Measurements from ENCODE around the gene PGBD5.

Gene PGBD5

DNA sequence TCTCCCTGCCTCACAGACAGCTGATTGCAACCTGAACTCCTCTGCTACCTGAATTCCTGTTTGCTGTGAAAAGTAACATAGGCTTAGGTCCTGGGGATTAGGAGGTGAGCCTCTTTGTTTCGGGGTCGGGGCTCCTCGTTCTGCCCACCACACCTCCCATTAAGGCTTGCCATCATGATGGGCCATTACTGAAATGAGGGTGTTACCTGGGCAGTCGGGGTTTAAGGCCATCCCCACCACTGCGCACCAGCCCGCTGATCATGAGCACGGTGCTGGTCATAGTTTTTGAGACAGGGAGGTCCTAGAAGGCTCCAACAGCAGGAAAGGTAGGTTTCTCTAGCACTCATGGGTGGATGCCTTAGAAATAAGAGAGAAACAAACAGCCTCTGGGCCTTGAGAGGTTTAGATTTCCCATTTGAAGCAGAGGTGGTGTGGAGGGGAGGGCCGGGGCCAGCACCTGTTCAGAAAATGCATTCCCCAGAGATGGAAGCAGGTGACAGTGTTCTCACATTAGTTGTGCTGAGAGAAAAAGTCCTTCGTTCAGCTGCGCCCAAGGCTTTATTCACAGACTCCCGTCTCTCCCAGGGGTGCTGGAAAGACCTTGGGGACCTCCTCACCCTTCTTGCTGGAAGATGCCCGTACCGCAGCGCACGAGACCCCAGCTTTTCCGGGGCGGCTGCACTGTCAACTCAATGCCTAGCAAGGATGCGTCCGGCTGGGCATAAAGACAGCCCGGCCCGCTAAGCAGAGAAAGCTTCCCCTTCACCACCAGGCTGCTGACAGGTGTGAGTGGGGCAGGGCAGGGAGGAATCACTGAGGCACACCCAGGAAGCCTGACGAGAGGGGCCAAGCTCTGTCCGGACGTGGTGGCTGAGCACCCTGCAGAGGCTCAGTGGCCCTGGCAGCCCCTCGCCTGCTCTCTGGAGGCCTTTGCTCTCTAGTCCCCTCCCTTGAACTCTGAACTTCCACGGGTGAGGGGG, 125.5 kb downstream of the PGBD5 start:
- no peak for DNase-seq (ENCODE audit: low read depth in 2 of 2)

DNA sequence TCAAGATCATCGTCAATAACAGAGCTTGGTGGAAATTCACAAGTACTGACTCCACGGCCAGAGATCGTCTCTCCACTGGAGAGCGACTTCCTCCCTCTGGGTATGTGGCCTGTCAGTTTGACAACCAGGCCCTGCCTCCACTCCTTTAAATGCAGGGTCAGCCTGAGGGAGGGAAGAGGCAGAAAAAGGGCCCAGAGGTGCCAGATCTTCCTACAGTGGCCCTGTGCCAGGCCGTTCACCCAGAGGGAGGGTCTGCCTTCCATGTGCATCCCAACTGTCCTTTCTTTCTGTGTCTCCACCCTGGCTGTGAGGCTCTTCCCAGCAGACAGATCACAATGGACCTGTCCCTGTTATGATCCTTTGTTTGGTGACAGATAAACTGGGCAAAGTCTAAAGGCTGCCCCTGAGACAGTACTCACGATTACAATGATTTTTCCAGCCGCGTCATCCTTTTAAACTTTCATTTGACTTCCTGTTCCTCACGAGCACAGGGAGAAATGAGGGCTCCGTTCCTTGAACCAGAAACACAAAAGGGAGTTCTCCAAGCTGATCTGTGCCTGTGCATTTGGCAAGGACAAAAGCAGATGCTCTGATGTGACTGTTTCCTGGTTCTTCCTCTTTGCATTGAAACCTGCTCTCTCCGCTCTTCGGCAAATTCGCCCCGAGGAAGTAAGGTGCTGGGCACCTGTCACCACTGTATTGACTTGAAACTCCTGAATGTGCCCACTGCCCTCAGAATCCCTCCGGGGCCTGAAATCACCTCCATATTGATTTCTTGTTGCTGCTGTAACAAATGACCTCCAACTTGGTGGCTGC, 126.7 kb downstream of the PGBD5 start:
- DNase-seq (ENCODE audit: low read depth in 2 of 2): no peak

DNA sequence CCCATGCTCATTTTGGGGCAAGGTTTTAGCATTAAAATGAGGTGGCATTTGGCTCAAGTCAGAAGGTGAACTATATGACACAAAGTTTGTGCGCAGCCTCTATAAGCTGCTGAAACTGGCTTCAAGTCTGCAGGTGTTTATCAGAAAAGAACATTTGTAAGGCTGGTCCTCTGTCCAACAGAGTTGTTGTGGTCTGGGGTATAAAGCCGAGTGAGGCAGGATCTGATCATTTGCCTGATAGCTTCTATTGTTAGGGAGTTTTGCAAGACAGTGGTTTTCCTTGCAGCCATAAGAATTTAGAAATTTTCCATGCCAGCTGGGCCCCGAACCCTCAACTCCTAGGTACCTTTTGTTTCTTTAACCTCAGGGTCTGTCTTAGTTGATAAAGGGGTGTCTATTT, 130.8 kb downstream of the PGBD5 start:
- DNase-seq (ENCODE audit: low read depth in 2 of 2): no peak

DNA sequence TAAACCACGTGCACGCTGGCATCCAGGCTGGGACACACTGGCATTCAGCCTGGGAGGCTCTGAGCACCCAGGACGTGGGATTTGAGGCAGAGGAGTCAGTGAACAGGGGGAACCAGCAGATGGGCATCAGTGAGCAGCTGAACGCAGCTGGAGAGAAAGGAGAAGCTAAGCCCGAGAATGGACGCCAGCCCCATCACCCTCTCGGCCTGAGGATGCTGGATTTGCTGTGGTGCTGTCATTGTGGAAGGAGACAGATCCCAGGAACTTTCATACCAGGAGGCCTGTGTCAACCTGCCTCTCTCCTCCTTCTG, 132.8 kb downstream of the PGBD5 start:
- DNase-seq (ENCODE audit: low read depth in 2 of 2): no peak

DNA sequence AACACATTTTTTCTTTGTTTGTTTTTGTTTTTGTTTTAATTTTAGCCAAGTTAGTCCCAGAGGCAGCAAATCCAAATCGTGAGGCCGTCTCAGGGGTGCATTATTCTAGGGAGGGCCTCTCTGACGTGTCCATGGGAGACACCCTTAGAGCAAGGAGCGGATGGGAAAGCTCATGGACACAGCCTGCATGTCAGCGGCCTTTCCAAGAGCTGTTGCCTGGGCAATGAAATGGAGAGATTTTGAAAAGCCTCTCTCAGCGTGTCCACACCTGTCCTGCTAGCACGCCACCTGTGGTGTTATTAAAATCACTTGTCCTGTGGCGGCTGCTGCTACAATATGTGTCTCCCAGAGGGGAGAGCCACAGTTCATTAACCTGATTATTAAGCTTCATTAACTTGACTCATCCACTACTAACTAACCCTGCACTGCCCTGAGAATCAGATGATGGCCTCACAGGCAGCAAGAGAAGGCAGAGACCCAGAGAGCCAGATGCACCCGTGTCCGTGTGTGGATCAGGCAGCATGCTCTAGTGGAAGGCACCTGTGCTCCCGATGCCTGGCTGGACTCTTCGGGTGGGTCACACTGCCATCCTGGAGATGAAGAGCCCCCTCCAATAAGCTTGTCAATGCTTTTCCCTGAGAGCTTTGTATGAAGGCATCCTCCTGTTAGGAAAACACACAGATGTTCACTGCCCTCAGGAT, 133.3 kb downstream of the PGBD5 start:
- DNase-seq (ENCODE audit: low read depth in 2 of 2): no peak

DNA sequence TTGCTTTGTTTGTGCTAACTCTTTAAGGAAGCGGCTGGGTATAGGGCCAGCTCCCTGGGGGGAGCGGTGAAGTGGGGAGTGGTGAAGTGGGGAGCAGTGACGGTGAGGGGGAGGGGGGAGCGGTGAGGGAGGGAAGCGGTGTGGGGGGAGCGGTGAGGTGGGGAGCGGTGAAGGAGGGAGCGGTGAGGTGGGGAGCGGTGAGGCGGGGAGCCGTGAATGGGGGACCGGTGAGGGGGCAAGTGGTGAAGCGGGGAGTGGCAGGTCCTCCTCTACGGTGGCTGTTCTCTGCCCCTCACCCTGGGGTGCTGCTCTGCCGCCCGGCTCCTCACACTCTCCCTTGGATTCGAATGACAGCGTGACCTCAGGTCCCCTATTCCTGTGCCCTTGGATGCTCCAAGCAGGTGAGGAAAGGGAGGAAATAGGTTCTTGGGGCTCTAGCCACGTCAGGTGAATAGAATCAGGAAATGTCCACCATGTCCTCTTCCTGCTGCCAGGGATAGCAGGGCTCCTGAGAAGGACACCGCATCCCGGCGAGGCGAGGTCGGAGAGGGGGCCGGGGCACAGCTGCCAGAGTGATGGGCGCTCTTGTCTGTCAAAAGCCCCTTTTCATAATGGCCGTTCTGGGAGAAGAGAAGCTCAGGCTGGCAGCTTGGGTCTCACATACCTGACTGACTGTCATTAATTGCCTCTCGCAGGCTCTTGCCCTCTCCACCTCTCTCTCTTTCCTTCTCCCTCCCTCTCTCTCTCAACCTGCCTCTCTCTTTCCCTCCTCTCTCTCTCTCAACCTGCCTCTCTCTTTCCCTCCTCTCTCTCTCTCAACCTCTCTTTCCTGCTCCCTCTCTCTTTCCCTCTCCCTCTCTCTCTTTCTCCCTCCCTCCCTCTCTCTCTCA, 134.2 kb downstream of the PGBD5 start:
- DNase-seq (ENCODE audit: low read depth in 2 of 2): no peak

DNA sequence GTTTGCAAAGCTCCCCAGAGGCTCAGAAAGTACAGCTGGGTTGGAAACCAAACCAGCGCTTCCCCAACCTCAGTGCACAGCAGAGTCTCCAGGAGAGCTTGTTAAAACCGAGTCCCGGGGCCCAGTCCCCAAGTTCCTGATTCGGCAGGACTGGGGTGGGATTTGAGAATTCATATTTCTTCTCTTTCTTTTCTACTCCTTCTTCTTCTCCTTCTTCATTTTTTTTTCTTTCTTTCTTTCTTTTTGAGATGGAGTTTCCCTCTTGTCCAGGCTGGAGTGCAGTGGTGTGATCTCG, 136.8 kb downstream of the PGBD5 start:
- no peak for DNase-seq (ENCODE audit: low read depth in 2 of 2)

DNA sequence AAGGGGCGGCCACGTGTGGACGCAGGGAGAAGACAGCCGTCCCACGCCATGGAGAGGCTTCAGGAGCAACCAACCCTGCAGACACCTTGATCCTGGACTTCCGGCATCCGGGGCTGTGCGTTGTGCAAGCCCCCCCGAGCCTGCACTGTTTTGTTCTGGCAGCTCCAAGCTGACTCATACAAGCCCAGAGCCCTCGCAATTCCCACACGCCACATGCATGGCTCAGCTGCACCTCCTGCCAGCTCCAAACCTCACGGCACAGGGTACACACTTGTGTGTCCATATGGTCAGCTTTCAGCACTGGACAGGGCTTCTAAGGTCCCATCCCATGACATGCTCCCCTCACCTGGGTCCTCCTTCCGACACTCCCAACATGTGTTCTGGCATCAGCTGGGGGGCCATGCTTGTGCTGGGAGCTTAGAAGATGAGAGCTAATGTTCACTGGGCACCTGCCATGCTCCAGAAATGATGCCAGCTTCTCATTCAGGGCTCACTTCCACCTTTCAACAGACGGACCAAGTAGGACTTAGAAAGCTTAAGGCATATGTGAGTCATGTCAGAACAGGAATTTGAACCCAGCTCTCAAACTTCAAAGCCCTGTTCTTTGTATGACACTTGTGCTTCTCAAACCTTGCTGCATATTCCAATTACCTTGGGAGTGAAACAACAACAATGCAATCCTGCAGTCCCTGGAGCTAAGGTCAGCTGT, 137.3 kb downstream of the PGBD5 start:
- DNase-seq (ENCODE audit: low read depth in 2 of 2): no peak

DNA sequence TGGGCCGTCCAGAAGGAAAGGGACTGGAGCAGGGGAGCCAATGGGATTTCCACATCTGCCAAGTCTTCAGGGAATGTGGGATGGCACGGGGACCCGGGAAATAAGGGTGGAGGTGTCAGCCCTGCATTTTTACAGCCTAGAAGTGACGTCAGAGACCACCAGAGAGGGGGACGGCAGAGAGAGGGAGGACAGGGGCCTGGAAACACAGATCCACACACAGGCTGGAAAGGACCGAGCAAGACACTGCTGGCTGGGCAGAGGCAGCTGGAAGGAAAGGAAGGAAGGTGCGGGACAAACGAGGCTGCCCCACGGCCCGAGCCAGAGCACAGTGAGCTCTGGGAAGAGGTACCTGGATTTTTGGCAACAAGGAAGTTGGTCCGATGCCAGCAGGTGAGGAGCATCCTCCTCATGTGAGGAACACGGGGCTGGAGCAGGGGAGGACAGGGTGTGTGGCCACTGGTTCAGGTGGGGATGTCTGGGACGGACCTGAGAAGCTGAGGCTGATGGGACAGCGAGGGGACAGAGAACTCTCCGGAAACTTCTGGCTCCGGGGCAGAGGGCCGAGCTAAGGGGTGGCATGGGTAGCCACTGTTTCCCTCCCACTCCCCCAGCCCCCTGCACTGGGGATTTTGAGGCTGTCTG, 138.3 kb downstream of the PGBD5 start:
- no peak for DNase-seq (ENCODE audit: low read depth in 2 of 2)

DNA sequence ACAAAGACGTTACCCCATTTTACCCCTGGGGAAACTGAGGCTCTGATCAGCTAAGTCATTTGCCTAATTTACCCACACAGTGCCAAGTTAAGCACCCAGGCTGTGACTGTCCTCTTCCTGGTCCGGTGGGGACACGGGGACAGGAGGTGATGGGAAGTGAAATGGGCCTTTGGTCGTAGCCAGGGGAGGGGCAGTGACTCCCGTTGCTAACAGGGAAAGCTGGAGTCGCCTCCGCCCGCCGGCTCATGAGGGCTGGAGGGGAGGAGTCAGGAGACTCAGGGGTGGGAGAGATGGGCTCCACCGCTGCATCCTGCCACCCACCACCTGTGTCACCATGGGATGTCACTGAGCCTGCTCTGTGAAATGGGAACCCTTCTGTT, 139.3 kb downstream of the PGBD5 start:
- no peak for DNase-seq (ENCODE audit: low read depth in 2 of 2)

DNA sequence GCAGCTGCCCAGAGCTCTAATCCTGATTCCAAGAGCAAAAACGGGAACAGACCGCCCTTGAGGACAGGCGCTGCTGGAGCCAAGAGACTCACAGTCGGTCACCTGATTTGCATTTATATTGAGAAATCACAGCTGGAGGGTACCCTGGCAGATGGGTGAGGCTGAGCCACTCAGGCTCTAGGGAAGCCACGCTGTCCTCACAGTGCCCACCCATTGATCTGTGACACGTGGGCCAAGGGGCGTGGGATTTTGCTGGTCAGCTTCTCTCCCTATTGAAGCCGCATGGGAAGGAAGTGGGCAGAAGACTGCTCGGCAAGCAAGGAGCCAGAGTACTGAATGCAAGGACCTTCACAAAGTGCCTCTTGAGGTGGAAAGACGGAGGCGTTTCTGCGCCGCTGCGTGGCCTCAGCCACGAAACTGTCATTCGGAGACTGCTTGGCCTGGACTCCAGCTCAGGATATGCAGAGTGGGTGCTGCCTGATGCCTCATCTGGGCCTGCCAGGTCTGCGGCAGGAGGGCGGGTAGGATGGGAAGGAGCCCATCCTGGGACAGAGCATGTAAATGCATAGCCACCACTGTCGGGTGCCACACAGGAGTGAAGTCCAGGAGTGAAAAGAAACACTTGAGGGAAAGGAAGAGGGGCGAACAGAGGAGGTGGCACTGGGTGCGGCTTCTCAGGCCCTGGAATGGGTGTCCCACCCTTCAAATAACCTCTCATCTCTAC, 139.8 kb downstream of the PGBD5 start:
- DNase-seq (ENCODE audit: low read depth in 2 of 2): no peak

DNA sequence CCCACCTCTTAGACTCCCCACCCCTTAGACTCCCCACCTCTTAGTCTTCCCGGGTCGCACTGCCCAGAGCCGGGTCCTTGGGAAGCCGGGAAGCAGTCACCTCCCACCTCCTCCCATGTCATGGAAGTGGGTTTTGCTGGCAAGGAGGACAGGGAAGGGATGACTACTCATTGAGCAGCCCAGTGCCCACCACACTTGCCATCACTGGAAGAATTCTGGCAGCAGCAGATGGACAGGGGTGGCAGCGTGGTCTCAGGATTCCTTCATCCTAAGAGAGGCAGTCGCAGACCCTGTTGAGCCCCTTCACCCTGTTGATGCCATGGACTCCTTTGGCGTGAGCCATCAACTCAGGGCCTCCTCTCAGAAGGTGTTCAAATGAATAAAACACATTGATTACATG, 140.8 kb downstream of the PGBD5 start:
- no peak for DNase-seq (ENCODE audit: low read depth in 2 of 2)

DNA sequence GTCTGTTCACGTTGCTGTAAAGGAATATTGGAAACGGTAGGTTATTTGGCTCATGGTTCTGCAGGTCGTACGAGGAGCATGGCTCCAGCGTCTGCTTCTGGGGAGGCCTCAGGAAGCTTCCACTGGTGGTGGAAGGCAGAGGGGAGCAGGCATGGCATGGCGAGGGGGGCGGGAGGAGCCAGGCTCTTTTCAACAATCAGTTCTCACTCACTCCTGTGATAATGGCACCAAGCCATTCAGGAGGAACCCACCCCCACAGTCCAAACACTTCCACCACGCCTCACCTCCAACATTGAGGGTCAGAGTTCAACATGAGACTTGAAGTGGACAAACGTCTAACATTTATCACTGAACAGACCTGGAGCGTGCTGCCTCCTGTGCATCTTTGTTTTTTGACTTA, 141.2 kb downstream of the PGBD5 start:
- DNase-seq (ENCODE audit: low read depth in 2 of 2): no peak

DNA sequence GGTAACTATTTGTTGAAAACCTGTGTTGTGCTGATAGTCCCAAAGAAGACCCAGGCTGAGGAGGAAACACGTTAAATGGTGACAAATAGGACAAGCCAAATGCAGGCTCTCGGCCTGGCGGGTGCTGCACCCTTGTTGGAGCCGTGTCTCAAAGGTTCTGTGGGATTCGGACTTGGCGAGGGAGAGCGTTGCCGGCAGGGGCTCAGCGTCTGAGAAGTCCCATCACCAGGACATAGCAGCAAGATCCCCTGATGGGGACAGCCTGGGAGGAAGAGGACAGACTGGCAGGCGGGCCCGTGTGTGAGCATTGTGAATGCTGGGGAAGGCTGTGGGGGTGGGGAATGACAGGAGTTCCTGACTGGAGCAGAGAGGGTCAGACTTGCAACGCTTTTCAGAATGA, 142.5 kb downstream of the PGBD5 start:
- no peak for DNase-seq (ENCODE audit: low read depth in 2 of 2)

DNA sequence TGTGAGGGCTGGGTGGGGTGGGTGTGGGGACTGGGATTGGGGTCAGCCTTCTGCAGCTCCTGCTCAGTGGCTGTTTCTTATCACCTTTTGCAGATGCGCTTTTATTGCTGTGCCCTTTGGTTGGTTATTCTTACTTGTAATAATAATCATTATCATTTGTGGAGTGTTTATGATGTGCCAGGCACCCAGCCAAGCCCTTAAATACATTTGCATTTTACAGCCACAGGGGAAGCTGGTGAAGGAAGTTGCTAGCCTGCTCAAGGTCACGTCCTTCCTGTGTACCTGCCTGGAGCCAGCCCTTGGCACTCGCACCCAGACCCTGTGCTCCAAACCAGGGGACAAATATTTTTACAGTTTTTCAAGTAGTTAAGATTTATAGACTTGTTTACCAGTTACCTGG, 144.0 kb downstream of the PGBD5 start:
- DNase-seq (ENCODE audit: low read depth in 2 of 2): no peak

DNA sequence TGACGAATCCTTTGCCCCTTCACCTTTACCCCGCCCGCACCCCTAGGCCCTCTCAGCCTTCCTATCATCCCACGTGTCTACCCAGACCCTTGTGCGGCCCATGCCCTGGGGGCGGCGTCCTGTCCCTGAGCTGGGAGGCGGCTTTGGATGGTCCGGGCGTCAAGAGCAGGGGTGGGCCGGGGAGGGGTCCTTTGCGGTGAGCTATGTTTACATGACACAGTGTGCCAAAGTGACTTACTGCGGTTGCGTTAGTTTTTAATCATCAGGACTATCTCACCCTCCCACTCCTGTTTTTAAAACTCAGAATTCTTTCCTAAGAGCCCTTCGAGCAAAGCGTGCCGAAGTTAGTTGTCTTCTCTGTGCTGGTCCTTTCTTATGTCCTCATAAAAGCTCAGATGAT, 144.6 kb downstream of the PGBD5 start:
- no peak for DNase-seq (ENCODE audit: low read depth in 2 of 2)

DNA sequence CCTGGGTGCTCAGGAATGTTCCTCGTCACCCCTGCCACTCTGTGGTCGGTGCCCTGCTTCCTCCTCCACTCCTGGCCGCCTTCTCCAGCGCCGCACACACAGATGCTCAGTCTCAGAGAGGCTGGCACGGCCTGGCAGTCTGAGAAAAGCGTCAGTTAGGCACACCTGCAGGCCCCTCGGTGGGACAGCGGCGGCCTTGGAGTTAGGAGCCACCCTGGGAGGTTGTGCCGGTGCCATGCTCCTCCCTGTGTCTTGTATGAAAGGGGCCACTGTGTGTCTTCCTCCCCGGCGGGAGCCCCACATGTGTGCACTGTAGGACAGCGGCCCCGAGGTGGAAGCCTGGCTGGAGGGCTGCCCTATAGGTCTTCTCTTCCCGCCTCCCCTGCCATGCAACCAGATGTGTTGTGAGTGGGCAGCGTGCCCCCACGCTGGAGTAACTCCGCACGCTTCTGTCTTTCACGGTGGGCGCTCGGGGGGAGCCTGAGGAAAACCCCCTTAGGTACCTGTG, 145.2 kb downstream of the PGBD5 start:
- no peak for DNase-seq (ENCODE audit: low read depth in 2 of 2)

DNA sequence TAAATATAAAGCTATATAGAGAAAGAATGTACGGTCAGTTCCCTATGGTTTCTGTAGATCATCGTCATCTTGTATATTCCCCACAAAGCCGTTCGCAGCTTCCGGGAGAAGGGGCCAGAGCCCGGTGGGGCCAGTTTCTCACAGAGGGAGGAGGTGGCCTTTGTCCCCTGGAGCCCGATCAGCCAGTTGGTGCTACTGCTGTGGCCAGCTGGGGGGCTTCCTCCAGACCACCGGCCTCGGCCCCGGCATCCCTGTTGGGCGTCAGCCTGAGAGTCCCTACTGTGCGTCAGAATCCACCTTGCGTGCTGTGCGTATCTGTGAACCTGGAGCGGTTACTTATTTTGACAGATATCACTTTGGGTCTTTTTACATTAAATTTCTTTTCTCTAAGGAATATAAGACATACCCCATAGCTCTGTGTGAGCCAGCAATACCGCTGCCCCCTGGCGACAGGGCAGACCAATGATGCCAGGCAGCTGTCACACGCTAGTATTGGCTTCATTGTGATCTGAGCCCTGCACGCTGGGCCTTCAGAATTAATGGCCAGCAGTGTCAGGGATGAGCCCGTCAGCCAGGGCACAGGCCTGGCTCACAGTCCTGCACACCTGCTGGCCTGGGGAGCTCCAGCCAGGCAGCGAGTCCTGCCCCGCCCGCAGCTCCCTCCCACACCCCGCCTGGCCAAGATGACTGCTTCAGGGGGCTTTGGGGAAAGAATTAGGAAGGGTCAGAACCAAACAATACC, 145.9 kb downstream of the PGBD5 start:
- DNase-seq (ENCODE audit: low read depth in 2 of 2): no peak

DNA sequence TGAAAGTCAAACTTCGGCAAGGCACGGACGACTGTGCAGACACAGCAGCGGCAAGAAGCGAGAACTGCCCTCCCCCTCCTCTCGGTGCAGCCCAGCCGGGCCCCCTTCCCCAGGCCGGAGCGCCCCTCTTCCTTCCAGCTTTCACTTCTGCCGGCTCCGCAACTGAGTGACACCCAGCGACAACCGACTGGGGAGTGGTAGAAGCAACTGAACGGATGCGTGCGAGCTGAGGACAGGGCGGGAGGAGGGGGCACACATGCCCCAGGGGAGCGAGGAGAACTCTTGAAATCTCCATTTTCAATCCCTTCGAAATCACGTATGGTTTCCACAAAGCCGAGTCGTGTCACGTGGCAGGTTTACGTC, 146.6 kb downstream of the PGBD5 start:
- no peak for DNase-seq (ENCODE audit: low read depth in 2 of 2)

Measured in stimulated activated CD8-positive, alpha-beta memory T cell treated with anti-CD3 and anti-CD28 coated beads, Interleukin-7, amount 100 ng/mL, for 4 hours (primary cell).